Activated CD8-positive, alpha-beta T cell treated with anti-CD3 and anti-CD28 coated beads for 36 hours (primary cell): ENCODE measurements around the gene CLIC4. TPM values are rescaled to one million over a fixed set of nuclear protein-coding genes. Genes with fewer than 3 reads are reported as not detected.

Experiments
- ATAC-seq: fragments of 200-7000 bp; cut with Tn5 transposase; one replicate; pipeline ENCODE4 v1.10.0; 2021; ENCODE audit warnings: mild to moderate bottlenecking, moderate library complexity
- CTCF ChIA-PET: fragments of 350-600 bp; sonication (Branson Sonifier 250); formaldehyde crosslinking; loops from one replicate; lab custom pipeline; 2021; ENCODE audit warnings: antibody characterized with exemption; lab: Charles Lee
- POLR2A ChIA-PET: fragments of 350-600 bp; sonication (Branson Sonifier 250); formaldehyde crosslinking; loops from one replicate; lab custom pipeline; 2021; ENCODE audit warnings: antibody characterized with exemption; lab: Charles Lee
- DNase-seq: peaks from one replicate; pipeline ENCODE4 v3.0.0-alpha.2; 2020
- H3K27ac Mint-ChIP-seq: one replicate; pipeline ENCODE4 v1.8.0; 2021; ENCODE audit warnings: mild to moderate bottlenecking, mixed read lengths
- H3K27me3 Mint-ChIP-seq: one replicate; pipeline ENCODE4 v1.8.0; 2021; ENCODE audit warnings: mixed read lengths
- H3K36me3 Mint-ChIP-seq: one replicate; pipeline ENCODE4 v1.8.0; 2021; ENCODE audit warnings: low read depth, mixed read lengths
- H3K4me1 Mint-ChIP-seq: one replicate; pipeline ENCODE4 v1.8.0; 2021; ENCODE audit warnings: low read depth, mixed read lengths
- H3K4me3 Mint-ChIP-seq: one replicate; pipeline ENCODE4 v1.8.0; 2021; ENCODE audit warnings: mild to moderate bottlenecking, moderate library complexity, mixed read lengths
- H3K9me3 Mint-ChIP-seq: one replicate; pipeline ENCODE4 v1.8.0; 2021; ENCODE audit warnings: mixed read lengths
- CTCF ChIP-seq: fragments of 200-600 bp; IDR thresholded peaks from one replicate; pipeline ENCODE4 v1.8.0; 2022; ENCODE audit warnings: antibody characterized with exemption, mild to moderate bottlenecking
- intact Hi-C: fragments of 100-400 bp; cut with micrococcal nuclease; formaldehyde crosslinking; loops from one replicate; pipeline ENCODE4 v1.10.0; 2022
- total RNA-seq, 2 experiments: library from RNA; stranded (reverse); gene quantifications; one replicate each; pipeline ENCODE4 v1.2.3, GENCODE V29; 2021

The CLIC4 gene
- total RNA-seq, 2 experiments from 2014 or later: 19.7 to 21.8 TPM

- Mint-ChIP-seq H3K27ac (no peak overlapping the region), H3K9me3 (peaks cover 16% of the 10 kb centered on the region), H3K4me3 (no peak overlapping the region), H3K36me3 (no peaks in the 10 kb centered on the region), H3K4me1 (no peaks in the 10 kb centered on the region), H3K27me3 (peaks cover 6% of the 10 kb centered on the region)
- intact Hi-C loops: no loop called here
- DNase-seq (no peak), ATAC-seq (no peak)
- TF ChIP-seq CTCF: no peak
- POLR2A ChIA-PET: interaction anchor here (1.1 kb wide), 1 partner anchor 17 kb away, joined by 3 read pairs; no protein-coding TSS in a partner anchor
- CTCF ChIA-PET: interaction anchor here (0.6 to 2.3 kb wide), 4 partner anchors 13 to 310 kb away, joined by 3 to 12 read pairs (median 6); no protein-coding TSS in a partner anchor
Measured at GRCh38 chr1:24881034-24881433, 135.8 kb downstream of the CLIC4 start.

- peaks cover 16% of the 10 kb centered on the region for H3K9me3 Mint-ChIP-seq
- ATAC-seq: no peak
- intact Hi-C loops: no loop called here
- ChIA-PET CTCF (interaction anchor here (1.4 kb wide), 1 partner anchor 13 kb away, joined by 3 read pairs; no protein-coding TSS in a partner anchor), POLR2A (interaction anchor here (0.5 to 1.0 kb wide), 3 partner anchors 10 to 1268 kb away, joined by 3 read pairs; no protein-coding TSS in a partner anchor)
- DNase-seq: no peak
- no peak overlapping the region for H3K27ac Mint-ChIP-seq
- H3K4me1 Mint-ChIP-seq: no peaks in the 10 kb centered on the region
- no peaks in the 10 kb centered on the region for H3K36me3 Mint-ChIP-seq
- TF ChIP-seq CTCF: no peak
- peaks cover 6% of the 10 kb centered on the region for H3K27me3 Mint-ChIP-seq
- H3K4me3 Mint-ChIP-seq: no peak overlapping the region
Measured at GRCh38 chr1:24884751-24885150, 139.5 kb downstream of the CLIC4 start.

GRCh38 chr1:24886241-24886640 lies 141.0 kb downstream of the CLIC4 start:
- CTCF ChIA-PET: no interaction called here
- peaks cover 3% of the 10 kb centered on the region for H3K36me3 Mint-ChIP-seq

GRCh38 chr1:24888061-24888970 lies 143.1 kb downstream of the CLIC4 start:
- ATAC-seq (no peak), DNase-seq (no peak)
- ChIA-PET CTCF (no interaction called here), POLR2A (no interaction called here)
- Mint-ChIP-seq H3K27me3 (peaks cover 7% of the 10 kb centered on the region), H3K27ac (no peak overlapping the region), H3K4me3 (no peak overlapping the region), H3K9me3 (peaks cover 25% of the 10 kb centered on the region), H3K36me3 (peaks cover 12% of the 10 kb centered on the region), H3K4me1 (no peaks in the 10 kb centered on the region)
- no peak for TF ChIP-seq CTCF
- intact Hi-C loops: no loop called here

More at GRCh38 chr1:24886241-24886640, 141.0 kb downstream of the CLIC4 start:
- Mint-ChIP-seq H3K27me3 (peaks cover 7% of the 10 kb centered on the region), H3K4me3 (no peak overlapping the region), H3K27ac (no peak overlapping the region), H3K4me1 (no peaks in the 10 kb centered on the region), H3K9me3 (peaks cover 16% of the 10 kb centered on the region)
- ATAC-seq (no peak), DNase-seq (no peak)
- TF ChIP-seq CTCF: no peak
- POLR2A ChIA-PET: interaction anchor here (1.2 kb wide), 1 partner anchor 12 kb away, joined by 3 read pairs; no protein-coding TSS in a partner anchor
- intact Hi-C loops: no loop called here
